Bronchial epithelial cell (primary cell): ENCODE measurements around the gene SVBP. TPM values are rescaled to one million over a fixed set of nuclear protein-coding genes. Genes with fewer than 3 reads are reported as not detected.

Experiments
- DNase-seq: peaks from one replicate; pipeline ENCODE4 v3.0.0-alpha.2; 2010; ENCODE audit warnings: low read depth
- FAIRE-seq: peaks from 2 replicates; lab custom pipeline; 2011; peaks lifted over from hg19 to GRCh38; lab: Jason Lieb, UNC
- H3K27me3 ChIP-seq: 2 replicates; pipeline ENCODE4 v1.5.1; 2011; ENCODE audit warnings: low read length; ENCODE audit not compliant: control insufficient read depth, insufficient read depth
- H3K36me3 ChIP-seq: 2 replicates; pipeline ENCODE4 v1.5.1; 2011; ENCODE audit warnings: low read length; ENCODE audit not compliant: control insufficient read depth, insufficient read depth
- H3K4me3 ChIP-seq: 2 replicates; pipeline ENCODE4 v1.5.1; 2011; ENCODE audit warnings: mild to moderate bottlenecking, low read depth, low read length, control low read depth
- CTCF ChIP-seq: IDR thresholded peaks from 2 replicates; pipeline ENCODE4 v1.5.1; 2011; ENCODE audit warnings: mild to moderate bottlenecking, moderate library complexity, low read length, control low read depth, inconsistent platforms; ENCODE audit not compliant: insufficient read depth, severe bottlenecking
- total RNA-seq: library from RNA; depleted of rRNA; stranded (reverse); fragments of >200 nt; gene quantifications from 2 replicates; pipeline ENCODE4 v1.2.1, GENCODE V29; 2014

SVBP gene
- total RNA-seq, 1 donor from 2014 or later, result 18.2 TPM

DNA sequence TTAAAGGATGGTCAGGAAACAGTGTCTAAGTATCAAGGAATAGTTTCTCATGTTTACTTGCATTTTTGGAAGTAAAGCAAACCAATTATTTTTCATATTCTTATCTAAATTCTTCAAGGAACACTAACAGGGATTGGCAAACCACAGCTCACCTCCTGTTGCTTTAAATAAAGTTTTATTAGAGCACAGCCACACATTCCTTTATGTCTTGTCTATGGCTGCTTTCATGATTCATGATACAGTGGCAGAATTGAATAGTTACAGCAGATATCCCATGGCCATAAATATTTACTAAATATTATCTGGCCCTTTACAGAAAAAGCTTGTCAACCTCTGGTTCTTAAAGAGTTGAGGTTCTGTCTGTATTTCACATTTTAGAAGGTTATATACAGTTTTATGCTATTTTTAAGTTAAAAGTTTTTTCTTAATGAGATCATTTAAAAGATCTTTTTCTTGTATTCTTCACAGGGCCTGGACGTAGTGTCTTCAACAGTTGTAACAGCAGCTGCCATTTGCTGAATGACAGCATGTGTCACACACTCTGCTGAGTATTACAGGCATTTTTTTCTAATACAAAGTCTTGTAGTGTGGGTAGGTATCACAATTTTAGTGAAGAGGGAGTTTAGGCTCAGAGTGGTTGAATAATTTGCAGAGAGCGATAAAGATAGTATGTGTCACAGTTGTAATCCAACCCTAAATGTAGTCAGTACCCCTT is 31.8 kb upstream of the SVBP start:
- FAIRE-seq (no peak), DNase-seq (no peak)
- Histone ChIP-seq H3K27me3 (no peaks in the 10 kb centered on the region), H3K4me3 (no peak overlapping the region), H3K36me3 (peaks cover 1% of the 10 kb centered on the region)
- no peak for TF ChIP-seq CTCF

- no peak for DNase-seq
- H3K4me3 ChIP-seq, result no peak overlapping the region
- no peak for TF ChIP-seq CTCF
These were observed 30.7 kb upstream of the SVBP start for GRCh38 chr1:42847721-42848460.

GRCh38 chr1:42847111-42847595 is 30.0 kb upstream of the SVBP start:
- DNase-seq (no peak), FAIRE-seq (no peak)
- Histone ChIP-seq H3K36me3 (peaks cover 1% of the 10 kb centered on the region), H3K27me3 (no peaks in the 10 kb centered on the region), H3K4me3 (peak overlapping the region; percentile 76)
- no peak for TF ChIP-seq CTCF

More at GRCh38 chr1:42847721-42848460, 30.7 kb upstream of the SVBP start:
- no peak for FAIRE-seq
- no peaks in the 10 kb centered on the region for H3K27me3 ChIP-seq
- H3K36me3 ChIP-seq, result peaks cover 1% of the 10 kb centered on the region

GRCh38 chr1:42846257-42847110 is 29.3 kb upstream of the SVBP start, which contains the start of gene ZNF691:
TSS of gene ZNF691 (plus strand) at chr1:42846613. CDS start at chr1:42849659, 3,046 bp downstream.
- peak; percentile 32 for FAIRE-seq

More at GRCh38 chr1:42846257-42847110, 29.3 kb upstream of the SVBP start, which contains the start of gene ZNF691:
- H3K4me3 ChIP-seq, result peak within 1 kb of the TSS; percentile 76
- peak; percentile 52 for TF ChIP-seq CTCF
- DNase-seq, result peak; percentile 97
- no peaks in the 10 kb centered on the region for H3K27me3 ChIP-seq
- H3K36me3 ChIP-seq, result peaks cover 2% of the 10 kb centered on the region
